Measurements from ENCODE around the gene UCN. TPM values are rescaled to one million over a fixed set of nuclear protein-coding genes. Genes with fewer than 3 reads are reported as not detected.

The UCN gene
- total RNA-seq, 1 experiment from 2014 or later, result 4.4 TPM

DNA sequence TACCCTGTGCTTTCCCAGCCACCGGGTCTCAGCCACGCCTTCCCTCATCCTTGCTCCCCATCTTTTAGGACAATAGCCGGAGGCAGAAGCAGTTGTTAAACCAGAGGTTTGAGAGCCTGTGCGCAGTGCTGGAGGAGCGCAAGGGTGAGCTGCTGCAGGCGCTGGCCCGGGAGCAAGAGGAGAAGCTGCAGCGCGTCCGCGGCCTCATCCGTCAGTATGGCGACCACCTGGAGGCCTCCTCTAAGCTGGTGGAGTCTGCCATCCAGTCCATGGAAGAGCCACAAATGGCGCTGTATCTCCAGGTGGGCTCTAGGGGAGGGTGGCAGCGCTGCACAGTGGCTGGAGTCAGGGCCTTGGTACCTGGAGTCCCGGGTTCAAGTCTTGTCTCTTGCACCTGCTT, 2.7 kb downstream of the UCN start:
- Histone ChIP-seq H3K9me3 (ENCODE audit: control insufficient read depth, insufficient read depth, low read depth, low read length) (no peaks in the 10 kb centered on the region), H3K4me1 (ENCODE audit: control insufficient read depth, insufficient read depth, low read length) (no peaks in the 10 kb centered on the region), H3K4me3 (ENCODE audit: low read depth in 2 of 2, low read length in 2 of 2) (no peak overlapping the region), H3K36me3 (ENCODE audit: control insufficient read depth, insufficient read depth, low read length) (no peaks in the 10 kb centered on the region), H3K27ac (ENCODE audit: low read length) (no peak overlapping the region), H3K27me3 (ENCODE audit: control insufficient read depth, insufficient read depth, low read length) (no peaks in the 10 kb centered on the region)
- POLR2A ChIA-PET, result no interaction called here
- DNase-seq (ENCODE audit: low read depth, low spot score), result no peak
- no TSS peak for BruUV-seq (replicated peaks)
- ATAC-seq, result no peak
- in situ Hi-C loops (cut with HindIII; ENCODE audit: low pct_unique_long_range_greater_than_20kb, low sequenced_read_pairs) (no loop called here), intact Hi-C loops (cut with micrococcal nuclease; ENCODE audit: unreplicated experiment) (no loop called here)
- CTCF ChIA-PET, result no interaction called here
- TF ChIP-seq, protein P1, sequence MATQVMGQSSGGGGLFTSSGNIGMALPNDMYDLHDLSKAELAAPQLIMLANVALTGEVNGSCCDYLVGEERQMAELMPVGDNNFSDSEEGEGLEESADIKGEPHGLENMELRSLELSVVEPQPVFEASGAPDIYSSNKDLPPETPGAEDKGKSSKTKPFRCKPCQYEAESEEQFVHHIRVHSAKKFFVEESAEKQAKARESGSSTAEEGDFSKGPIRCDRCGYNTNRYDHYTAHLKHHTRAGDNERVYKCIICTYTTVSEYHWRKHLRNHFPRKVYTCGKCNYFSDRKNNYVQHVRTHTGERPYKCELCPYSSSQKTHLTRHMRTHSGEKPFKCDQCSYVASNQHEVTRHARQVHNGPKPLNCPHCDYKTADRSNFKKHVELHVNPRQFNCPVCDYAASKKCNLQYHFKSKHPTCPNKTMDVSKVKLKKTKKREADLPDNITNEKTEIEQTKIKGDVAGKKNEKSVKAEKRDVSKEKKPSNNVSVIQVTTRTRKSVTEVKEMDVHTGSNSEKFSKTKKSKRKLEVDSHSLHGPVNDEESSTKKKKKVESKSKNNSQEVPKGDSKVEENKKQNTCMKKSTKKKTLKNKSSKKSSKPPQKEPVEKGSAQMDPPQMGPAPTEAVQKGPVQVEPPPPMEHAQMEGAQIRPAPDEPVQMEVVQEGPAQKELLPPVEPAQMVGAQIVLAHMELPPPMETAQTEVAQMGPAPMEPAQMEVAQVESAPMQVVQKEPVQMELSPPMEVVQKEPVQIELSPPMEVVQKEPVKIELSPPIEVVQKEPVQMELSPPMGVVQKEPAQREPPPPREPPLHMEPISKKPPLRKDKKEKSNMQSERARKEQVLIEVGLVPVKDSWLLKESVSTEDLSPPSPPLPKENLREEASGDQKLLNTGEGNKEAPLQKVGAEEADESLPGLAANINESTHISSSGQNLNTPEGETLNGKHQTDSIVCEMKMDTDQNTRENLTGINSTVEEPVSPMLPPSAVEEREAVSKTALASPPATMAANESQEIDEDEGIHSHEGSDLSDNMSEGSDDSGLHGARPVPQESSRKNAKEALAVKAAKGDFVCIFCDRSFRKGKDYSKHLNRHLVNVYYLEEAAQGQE (IDR thresholded peaks at IDR 0.05; ENCODE audit: insufficient read depth in 1 of 2, low read depth in 2 of 2, low read length in 1 of 2), result no peak

DNA sequence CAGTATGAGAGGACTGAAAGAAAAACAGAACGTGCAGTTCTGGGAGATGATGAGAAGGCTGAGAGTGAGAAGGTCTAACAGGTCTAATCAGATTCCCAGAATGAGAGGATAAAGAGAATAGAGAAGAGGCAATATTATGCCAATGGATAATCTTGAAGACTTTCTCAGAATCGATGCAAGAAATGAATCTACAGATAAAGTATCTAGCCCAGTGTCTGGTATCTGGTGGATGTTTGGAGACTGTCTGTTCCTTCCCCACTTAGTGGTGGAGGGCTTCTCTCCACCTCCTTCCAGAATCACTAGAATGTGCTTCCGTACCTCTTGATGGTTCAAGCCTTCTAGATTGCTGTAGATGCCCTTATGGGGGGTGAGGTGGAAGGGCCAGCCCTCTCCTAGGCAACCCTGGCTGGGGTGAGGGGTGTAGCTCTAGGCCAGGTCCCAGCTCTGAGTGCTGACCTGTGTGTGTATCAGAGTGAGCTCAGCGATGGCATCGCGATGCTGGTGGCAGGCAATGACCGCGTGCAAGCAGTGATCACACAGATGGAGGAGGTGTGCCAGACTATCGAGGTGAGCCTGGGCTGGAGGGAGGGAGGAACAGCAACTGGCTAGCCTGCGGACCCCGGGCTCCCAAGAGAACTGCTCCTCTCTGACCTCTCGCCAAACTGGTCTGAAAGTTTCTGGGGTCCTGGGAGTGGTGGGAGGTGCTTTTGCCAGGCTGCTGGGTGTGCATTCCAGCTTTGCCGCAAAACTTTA, 3.6 kb downstream of the UCN start:
- intact Hi-C loops (cut with micrococcal nuclease; ENCODE audit: unreplicated experiment) (no loop called here), in situ Hi-C loops (cut with HindIII; ENCODE audit: low pct_unique_long_range_greater_than_20kb, low sequenced_read_pairs) (no loop called here)
- Histone ChIP-seq H3K4me1 (ENCODE audit: control insufficient read depth, insufficient read depth, low read length) (no peaks in the 10 kb centered on the region), H3K27ac (ENCODE audit: low read length) (no peak overlapping the region), H3K27me3 (ENCODE audit: control insufficient read depth, insufficient read depth, low read length) (no peaks in the 10 kb centered on the region), H3K4me3 (ENCODE audit: low read depth in 2 of 2, low read length in 2 of 2) (no peak overlapping the region), H3K36me3 (ENCODE audit: control insufficient read depth, insufficient read depth, low read length) (no peaks in the 10 kb centered on the region), H3K9me3 (ENCODE audit: control insufficient read depth, insufficient read depth, low read depth, low read length) (no peaks in the 10 kb centered on the region)
- TF ChIP-seq POLR2AphosphoS5 (IDR thresholded peaks at IDR 0.05; ENCODE audit: low read depth, low read length), result no peak
- TF ChIP-seq, protein P1 (IDR thresholded peaks at IDR 0.05; ENCODE audit: insufficient read depth in 1 of 2, low read depth in 2 of 2, low read length in 1 of 2), result no peak
- TF ChIP-seq SIN3A (IDR thresholded peaks at IDR 0.05; ENCODE audit: borderline replicate concordance, insufficient read depth, low read depth, low read length), result no peak
- no peak for TF ChIP-seq TCF7L2 (IDR thresholded peaks at IDR 0.05; ENCODE audit: low read depth, low read length)
- TF ChIP-seq, protein P2, sequence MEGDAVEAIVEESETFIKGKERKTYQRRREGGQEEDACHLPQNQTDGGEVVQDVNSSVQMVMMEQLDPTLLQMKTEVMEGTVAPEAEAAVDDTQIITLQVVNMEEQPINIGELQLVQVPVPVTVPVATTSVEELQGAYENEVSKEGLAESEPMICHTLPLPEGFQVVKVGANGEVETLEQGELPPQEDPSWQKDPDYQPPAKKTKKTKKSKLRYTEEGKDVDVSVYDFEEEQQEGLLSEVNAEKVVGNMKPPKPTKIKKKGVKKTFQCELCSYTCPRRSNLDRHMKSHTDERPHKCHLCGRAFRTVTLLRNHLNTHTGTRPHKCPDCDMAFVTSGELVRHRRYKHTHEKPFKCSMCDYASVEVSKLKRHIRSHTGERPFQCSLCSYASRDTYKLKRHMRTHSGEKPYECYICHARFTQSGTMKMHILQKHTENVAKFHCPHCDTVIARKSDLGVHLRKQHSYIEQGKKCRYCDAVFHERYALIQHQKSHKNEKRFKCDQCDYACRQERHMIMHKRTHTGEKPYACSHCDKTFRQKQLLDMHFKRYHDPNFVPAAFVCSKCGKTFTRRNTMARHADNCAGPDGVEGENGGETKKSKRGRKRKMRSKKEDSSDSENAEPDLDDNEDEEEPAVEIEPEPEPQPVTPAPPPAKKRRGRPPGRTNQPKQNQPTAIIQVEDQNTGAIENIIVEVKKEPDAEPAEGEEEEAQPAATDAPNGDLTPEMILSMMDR (IDR thresholded peaks at IDR 0.05), result no peak
- CTCF ChIA-PET, result no interaction called here
- DNase-seq (ENCODE audit: low read depth, low spot score) (no peak), ATAC-seq (no peak)
- POLR2A ChIA-PET, result no interaction called here
- BruUV-seq (replicated peaks), result no TSS peak

Measured in Panc1 (cell line).